WTC11 (cell line): ENCODE data around the gene CLTB.

ENCODE experiments used
- ARID4B ChIP-seq: sonication (generic); formaldehyde crosslinking; IDR thresholded peaks from 2 replicates; pipeline ENCODE4 v1.8.0; 2023; ENCODE audit warnings: missing genetic modification reagents, mild to moderate bottlenecking, borderline replicate concordance
- CREB1 ChIP-seq: sonication (generic); formaldehyde crosslinking; IDR thresholded peaks from 2 replicates; pipeline ENCODE4 v1.8.0; 2023; ENCODE audit warnings: mild to moderate bottlenecking, missing genetic modification reagents
- E2F1 ChIP-seq: sonication (generic); formaldehyde crosslinking; IDR thresholded peaks from 2 replicates; pipeline ENCODE4 v1.8.0; 2022; ENCODE audit warnings: mild to moderate bottlenecking, missing genetic modification reagents
- ETV6 ChIP-seq: sonication (generic); formaldehyde crosslinking; IDR thresholded peaks from 2 replicates; pipeline ENCODE4 v1.8.1; 2022; ENCODE audit warnings: mild to moderate bottlenecking, missing genetic modification reagents
- PREB ChIP-seq: sonication (generic); formaldehyde crosslinking; IDR thresholded peaks from 2 replicates; pipeline ENCODE4 v1.8.1; 2022; ENCODE audit warnings: mild to moderate bottlenecking, missing genetic modification reagents, moderate library complexity, borderline replicate concordance
- USF2 ChIP-seq: sonication (generic); formaldehyde crosslinking; IDR thresholded peaks from 2 replicates; pipeline ENCODE4 v1.8.1; 2023; ENCODE audit warnings: mild to moderate bottlenecking, missing genetic modification reagents, moderate library complexity
- ZSCAN18 ChIP-seq: fragments of 250-450 bp; sonication (Bioruptor Pico); IDR thresholded peaks from 2 replicates; pipeline ENCODE4 v2.1.2; 2022; ENCODE audit warnings: mild to moderate bottlenecking, moderate library complexity
- TF ChIP-seq, protein P1 (sequence below): sonication (generic); formaldehyde crosslinking; IDR thresholded peaks from 2 replicates; pipeline ENCODE4 v1.8.1; 2022; ENCODE audit warnings: low read depth, missing genetic modification reagents, borderline replicate concordance

- TF ChIP-seq, protein P1, sequence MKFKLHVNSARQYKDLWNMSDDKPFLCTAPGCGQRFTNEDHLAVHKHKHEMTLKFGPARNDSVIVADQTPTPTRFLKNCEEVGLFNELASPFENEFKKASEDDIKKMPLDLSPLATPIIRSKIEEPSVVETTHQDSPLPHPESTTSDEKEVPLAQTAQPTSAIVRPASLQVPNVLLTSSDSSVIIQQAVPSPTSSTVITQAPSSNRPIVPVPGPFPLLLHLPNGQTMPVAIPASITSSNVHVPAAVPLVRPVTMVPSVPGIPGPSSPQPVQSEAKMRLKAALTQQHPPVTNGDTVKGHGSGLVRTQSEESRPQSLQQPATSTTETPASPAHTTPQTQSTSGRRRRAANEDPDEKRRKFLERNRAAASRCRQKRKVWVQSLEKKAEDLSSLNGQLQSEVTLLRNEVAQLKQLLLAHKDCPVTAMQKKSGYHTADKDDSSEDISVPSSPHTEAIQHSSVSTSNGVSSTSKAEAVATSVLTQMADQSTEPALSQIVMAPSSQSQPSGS (CRISPR knock-in tag), result no peak
- TF ChIP-seq E2F1 (CRISPR knock-in tag) (no peak), ETV6 (no peak), CREB1 (CRISPR knock-in tag) (no peak), ARID4B (CRISPR knock-in tag) (no peak), ZSCAN18 (CRISPR knock-in tag) (no peak), USF2 (CRISPR knock-in tag) (no peak), PREB (CRISPR knock-in tag) (no peak)
Measured at GRCh38 chr5:176391479-176391878, 24.9 kb downstream of the CLTB start.
